ENCODE data around the gene CHRNE.

Gene CHRNE

GRCh38 chr17:4851084-4851483 is 51.8 kb downstream of the CHRNE start:
- DNase-seq: no peak

GRCh38 chr17:4850246-4850645 is 52.7 kb downstream of the CHRNE start:
- no peak for DNase-seq

GRCh38 chr17:4849011-4849536 is 53.8 kb downstream of the CHRNE start:
- no peak for DNase-seq
